Endothelial cell of umbilical vein (primary cell): ENCODE measurements around the gene SMIM17. TPM values are rescaled to one million over a fixed set of nuclear protein-coding genes. Genes with fewer than 3 reads are reported as not detected.

Experiments
- BruUV-seq: library from RNA; stranded (reverse); fragments of 400-500 nt; replicated peaks from 2 replicates; lab custom pipeline; 2021; lab: Mats Ljungman, UMichigan
- CTCF ChIA-PET: fragments of 300-600, 350-600 bp; sonication (Branson Sonifier 250); formaldehyde crosslinking; loops from one replicate; lab custom pipeline; 2021; ENCODE audit warnings: antibody characterized with exemption, inconsistent platforms; lab: Charles Lee
- POLR2A ChIA-PET: fragments of 300-600, 350-600 bp; sonication (Branson Sonifier 250); formaldehyde crosslinking; loops from one replicate; lab custom pipeline; 2021; ENCODE audit warnings: antibody characterized with exemption, inconsistent platforms; lab: Charles Lee
- DNase-seq: peaks from one replicate; pipeline ENCODE4 v3.0.0-alpha.2; 2011; ENCODE audit warnings: low read depth, low spot score
- FAIRE-seq: peaks from 2 replicates; lab custom pipeline; 2011; peaks lifted over from hg19 to GRCh38; lab: Jason Lieb, UNC
- H2AFZ ChIP-seq: 2 replicates; pipeline ENCODE4 v1.6.0; 2012; ENCODE audit warnings: low read depth, low read length, control low read depth, inconsistent platforms
- H3K27ac ChIP-seq: 2 replicates; pipeline ENCODE4 v1.5.1; 2011; ENCODE audit warnings: low read depth, mild to moderate bottlenecking, control low read depth, low read length, moderate library complexity; ENCODE audit not compliant: insufficient read depth
- H3K27me3 ChIP-seq, 2 experiments: 2 replicates each; pipeline versions ENCODE4 v1.6.0 to v1.6.1; 2011; ENCODE audit warnings: low read length in 2 of 2, mixed read lengths in 1 of 2; ENCODE audit not compliant: control insufficient read depth in 2 of 2, insufficient read depth in 2 of 2
- H3K36me3 ChIP-seq, 2 experiments: 2 replicates in 1 of 2; 3 replicates in 1 of 2; pipeline ENCODE4 v1.5.1; 2011; ENCODE audit warnings: low read length in 2 of 2, mild to moderate bottlenecking in 1 of 2, moderate library complexity in 1 of 2; ENCODE audit not compliant: control insufficient read depth in 2 of 2, insufficient read depth in 2 of 2; ENCODE audit errors: extremely low read depth in 1 of 2
- H3K4me1 ChIP-seq: 3 replicates; pipeline ENCODE4 v1.5.1; 2011; ENCODE audit warnings: mild to moderate bottlenecking, low read length; ENCODE audit not compliant: control insufficient read depth, insufficient read depth; ENCODE audit errors: extremely low read depth
- H3K4me2 ChIP-seq: 2 replicates; pipeline ENCODE4 v1.6.1; 2011; ENCODE audit warnings: low read length, control low read depth, mixed read lengths; ENCODE audit not compliant: insufficient read depth
- H3K4me3 ChIP-seq, 3 experiments: fragments of 200-600 bp in 1 of 3; sonication (generic), shearing (Covaris generic) in 1 of 3; replicated peaks in 1 of 3; 2 replicates each; pipeline ENCODE4 v1.5.1; 2011 to 2016; ENCODE audit warnings: control low read depth in 3 of 3, low read length in 3 of 3, mild to moderate bottlenecking in 2 of 3, inconsistent platforms in 1 of 3, low read depth in 1 of 3, moderate library complexity in 1 of 3; ENCODE audit not compliant: insufficient read depth in 1 of 3
- H3K79me2 ChIP-seq: 2 replicates; pipeline ENCODE4 v1.6.0; 2012; ENCODE audit warnings: low read length, inconsistent platforms; ENCODE audit not compliant: control insufficient read depth, insufficient read depth
- H3K9ac ChIP-seq: replicated peaks from 2 replicates; pipeline ENCODE3; 2011; ENCODE audit warnings: low read length, control low read depth; ENCODE audit not compliant: insufficient read depth; ENCODE audit errors: extremely low read depth
- H3K9me1 ChIP-seq: replicated peaks from 3 replicates; pipeline ENCODE4 v1.6.0; 2011; ENCODE audit warnings: mild to moderate bottlenecking, low read length; ENCODE audit not compliant: control insufficient read depth, insufficient read depth; ENCODE audit errors: extremely low read depth
- H3K9me3 ChIP-seq: replicated peaks from 2 replicates; pipeline ENCODE4 v1.5.1; 2012; ENCODE audit warnings: low read length, inconsistent platforms; ENCODE audit not compliant: control insufficient read depth, insufficient read depth
- H4K20me1 ChIP-seq: replicated peaks from 2 replicates; pipeline ENCODE3; 2011; ENCODE audit warnings: mild to moderate bottlenecking, low read length; ENCODE audit not compliant: control insufficient read depth, insufficient read depth; ENCODE audit errors: extremely low read depth
- CTCF ChIP-seq, 2 donors: IDR thresholded peaks; 1 replicate in 1 of 2; 2 replicates in 1 of 2; pipeline ENCODE4 v1.5.1; 2011; ENCODE audit warnings: low read length in 2 of 2, mild to moderate bottlenecking in 2 of 2, moderate library complexity in 2 of 2, control low read depth in 1 of 2, inconsistent platforms in 1 of 2, low read depth in 1 of 2; ENCODE audit not compliant: insufficient read depth in 1 of 2; ENCODE audit errors: extremely low read depth in 1 of 2
- EZH2 ChIP-seq: IDR thresholded peaks from 2 replicates; pipeline ENCODE4 v1.6.1; 2012; ENCODE audit warnings: borderline replicate concordance, low read depth, mild to moderate bottlenecking, moderate library complexity, low read length, inconsistent platforms; ENCODE audit not compliant: severe bottlenecking
- FOS ChIP-seq: IDR thresholded peaks from 2 replicates; pipeline ENCODE4 v1.6.1; 2011; ENCODE audit warnings: mild to moderate bottlenecking, low read length, moderate library complexity, borderline replicate concordance; ENCODE audit not compliant: insufficient read depth
- GATA2 ChIP-seq: IDR thresholded peaks from 2 replicates; pipeline ENCODE4 v1.7.0; 2011; ENCODE audit warnings: low read depth, mild to moderate bottlenecking, moderate library complexity, mixed read lengths, low read length; ENCODE audit not compliant: insufficient read length, insufficient read depth
- JUN ChIP-seq: IDR thresholded peaks from 2 replicates; pipeline ENCODE4 v1.6.1; 2011; ENCODE audit warnings: borderline replicate concordance, low read depth; ENCODE audit not compliant: insufficient read length, insufficient read depth
- MYC ChIP-seq: IDR thresholded peaks from one replicate; pipeline ENCODE4 v1.6.1; 2011; ENCODE audit warnings: mild to moderate bottlenecking, low read depth, low read length
- POLR2A ChIP-seq: IDR thresholded peaks from 2 replicates; pipeline ENCODE4 v1.6.1; 2012; ENCODE audit warnings: low read depth, mild to moderate bottlenecking, control low read depth, low read length
- POLR2AphosphoS5 ChIP-seq: IDR thresholded peaks from 2 replicates; pipeline ENCODE4 v1.6.1; 2012; ENCODE audit warnings: low read depth, mild to moderate bottlenecking, control low read depth, low read length, moderate library complexity; ENCODE audit not compliant: insufficient read depth
- dilution Hi-C: fragments of 300-500 bp; cut with MboI; formaldehyde crosslinking; loops from one replicate; pipeline ENCODE4 v1.15.0; 2019; ENCODE audit warnings: low sequenced_read_pairs; ENCODE audit not compliant: extremely low pct_ligation_motif_present
- intact Hi-C: fragments of 100-400 bp; cut with micrococcal nuclease; formaldehyde crosslinking; loops from one replicate; pipeline ENCODE4 v1.10.0; 2022
- polyA plus RNA-seq, 4 experiments: library from polyadenylated mRNA; depleted of rRNA in 3 of 4; stranded (reverse) in 3 of 4; unstranded in 1 of 4; fragments of >200 nt; gene quantifications; 2 replicates each; pipeline versions ENCODE4 v1.2.1 to v1.2.3, GENCODE V29; 2011 to 2012; ENCODE audit warnings: missing spikeins in 1 of 4
- total RNA-seq: library from RNA; stranded (reverse); gene quantifications from 2 replicates; pipeline ENCODE4 v1.2.3, GENCODE V29; 2021
- TF ChIP-seq, protein P1 (sequence below): IDR thresholded peaks from 2 replicates; pipeline ENCODE4 v1.6.1; 2011; ENCODE audit not compliant: insufficient read depth, insufficient read length

The SMIM17 gene
- total and polyA plus RNA-seq, 2 donors (not counting 3 experiments of a cell fraction or from before 2014, with no cell fraction given) = 0.10 to 1.4 TPM

GRCh38 chr19:56622374-56622773, 20.6 kb upstream of the SMIM17 start:
- H3K9me3 ChIP-seq = peaks cover 3% of the 10 kb centered on the region
- DNase-seq = no peak
- no peak overlapping the region for H3K9ac ChIP-seq
- dilution Hi-C loops = no loop called here
- H2AFZ ChIP-seq = no peak overlapping the region
- no peaks in the 10 kb centered on the region for H3K79me2 ChIP-seq
- no peak for TF ChIP-seq JUN
- TF ChIP-seq POLR2AphosphoS5 = no peak
- no peak for TF ChIP-seq EZH2
- no peak for TF ChIP-seq GATA2
- no peak for TF ChIP-seq POLR2A
- TF ChIP-seq FOS = no peak
- H3K9me1 ChIP-seq = no peaks in the 10 kb centered on the region
- no TSS peak for BruUV-seq
- H3K27ac ChIP-seq = no peak overlapping the region
- no peak overlapping the region for H3K4me3 ChIP-seq
- CTCF ChIA-PET = no interaction called here
- no peak overlapping the region for H3K4me2 ChIP-seq
- H3K27me3 ChIP-seq = no peaks in the 10 kb centered on the region
- H3K36me3 ChIP-seq = peaks cover 3 to 16% of the 10 kb centered on the region in 2 experiments
- intact Hi-C loops = no loop called here
- no peak for FAIRE-seq
- POLR2A ChIA-PET = no interaction called here
- H3K4me1 ChIP-seq = no peaks in the 10 kb centered on the region
- H4K20me1 ChIP-seq = no peaks in the 10 kb centered on the region

DNA sequence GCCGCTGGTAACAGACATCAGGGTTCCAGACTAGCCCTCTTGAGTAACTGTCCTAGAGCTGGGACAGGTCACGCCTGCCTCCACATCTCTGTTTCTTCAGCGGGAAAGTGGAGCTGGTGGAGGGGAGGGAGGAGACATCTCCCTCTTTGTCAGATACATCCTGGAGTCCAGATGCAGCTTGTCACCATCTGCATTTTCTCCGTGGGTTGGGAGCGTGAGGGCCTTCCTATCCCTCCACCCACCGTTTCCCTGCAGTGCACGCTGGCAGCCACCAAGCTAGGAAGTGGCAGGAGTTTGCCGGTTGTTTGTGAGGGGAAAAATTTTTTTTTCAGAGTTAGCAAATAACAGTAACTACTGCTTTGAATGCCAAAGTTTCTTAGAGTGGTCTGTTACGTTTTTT, 20.0 kb upstream of the SMIM17 start:
- dilution Hi-C loops = no loop called here
- Histone ChIP-seq H3K9me1 (no peaks in the 10 kb centered on the region), H2AFZ (no peak overlapping the region), H4K20me1 (no peaks in the 10 kb centered on the region), H3K79me2 (no peaks in the 10 kb centered on the region), H3K4me3 (no peak overlapping the region), H3K27me3 (no peaks in the 10 kb centered on the region), H3K27ac (no peak overlapping the region), H3K9me3 (peaks cover 3% of the 10 kb centered on the region), H3K4me2 (no peak overlapping the region), H3K9ac (no peak overlapping the region), H3K36me3 (peaks cover 3 to 16% of the 10 kb centered on the region in 2 experiments), H3K4me1 (no peaks in the 10 kb centered on the region)
- POLR2A ChIA-PET = no interaction called here
- DNase-seq (no peak), FAIRE-seq (no peak)
- BruUV-seq = no TSS peak
- intact Hi-C loops = no loop called here
- TF ChIP-seq POLR2AphosphoS5 = no peak
- no peak for TF ChIP-seq EZH2
- TF ChIP-seq, protein P1, sequence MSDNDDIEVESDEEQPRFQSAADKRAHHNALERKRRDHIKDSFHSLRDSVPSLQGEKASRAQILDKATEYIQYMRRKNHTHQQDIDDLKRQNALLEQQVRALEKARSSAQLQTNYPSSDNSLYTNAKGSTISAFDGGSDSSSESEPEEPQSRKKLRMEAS = no peak
- no peak for TF ChIP-seq POLR2A
- no peak for TF ChIP-seq MYC
- no peak for TF ChIP-seq JUN
- TF ChIP-seq CTCF (IDR thresholded peaks at IDR 0.05; ENCODE audit: extremely low read depth in 1 of 2, insufficient read depth in 1 of 2, low read depth in 1 of 2, low read length in 2 of 2) = no peak
- no peak for TF ChIP-seq GATA2
- TF ChIP-seq FOS = no peak
- CTCF ChIA-PET = no interaction called here
